Neutrophil (primary cell): ENCODE results near the gene SATB1.

ENCODE experiments used
- H3K27ac ChIP-seq: fragments of 200-600 bp; sonication (generic); 2 replicates; pipeline ENCODE4 v1.5.1; 2016; ENCODE audit warnings: mild to moderate bottlenecking, moderate library complexity
- H3K27me3 ChIP-seq: fragments of 200-600 bp; sonication (generic); 2 replicates; pipeline ENCODE4 v1.6.0; 2016; ENCODE audit warnings: mild to moderate bottlenecking
- H3K36me3 ChIP-seq: fragments of 200-600 bp; sonication (generic); 2 replicates; pipeline ENCODE4 v1.5.1; 2017
- H3K4me1 ChIP-seq, 2 experiments: fragments of 200-600 bp in 1 of 2; sonication (generic) in 1 of 2; 1 replicate in 1 of 2; 2 replicates in 1 of 2; pipeline versions ENCODE4 v1.5.1 to v1.6.1; 2013 to 2016; ENCODE audit warnings: low read depth in 1 of 2, low read length in 1 of 2, mild to moderate bottlenecking in 1 of 2, moderate library complexity in 1 of 2; ENCODE audit not compliant: control insufficient read depth in 1 of 2, insufficient read depth in 1 of 2
- H3K4me3 ChIP-seq, 2 experiments: fragments of 200-600 bp in 1 of 2; sonication (generic) in 1 of 2; 1 replicate in 1 of 2; 2 replicates in 1 of 2; pipeline ENCODE4 v1.5.1; 2013 to 2016; ENCODE audit warnings: low read depth in 1 of 2, low read length in 1 of 2, mild to moderate bottlenecking in 1 of 2, moderate library complexity in 1 of 2
- H3K9me3 ChIP-seq: fragments of 200-600 bp; sonication (generic); 2 replicates; pipeline ENCODE4 v1.5.1; 2016
- CTCF ChIP-seq: fragments of 200-600 bp; sonication (generic); IDR thresholded peaks from 2 replicates; pipeline ENCODE4 v1.5.1; 2016; ENCODE audit warnings: antibody characterized with exemption

SATB1 gene

DNA sequence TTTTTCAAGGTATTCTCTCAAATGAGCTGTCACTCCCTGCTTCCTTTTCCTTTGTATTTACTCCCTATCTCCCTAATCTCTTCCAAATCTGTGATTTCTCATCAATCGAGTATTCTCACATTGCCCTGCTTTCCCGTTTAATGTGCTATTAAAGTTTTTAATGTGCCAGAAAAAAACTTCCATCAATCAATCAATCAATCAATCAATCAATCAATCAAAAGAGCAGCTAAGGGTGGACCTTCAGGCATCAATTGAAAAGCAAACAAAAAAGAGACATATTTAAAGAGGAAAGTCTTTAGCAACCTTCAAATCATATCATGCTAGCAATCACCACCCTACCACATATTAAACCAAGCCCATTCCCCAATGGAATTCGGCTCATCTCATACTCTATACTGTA is 58.9 kb downstream of the SATB1 start:
- Histone ChIP-seq H3K9me3 (no peaks in the 10 kb centered on the region), H3K27ac (no peak overlapping the region), H3K4me1 (peaks cover 0 to 6% of the 10 kb centered on the region in 2 experiments), H3K4me3 (no peak overlapping the region), H3K36me3 (peaks cover 49% of the 10 kb centered on the region), H3K27me3 (no peaks in the 10 kb centered on the region)
- no peak for TF ChIP-seq CTCF

DNA sequence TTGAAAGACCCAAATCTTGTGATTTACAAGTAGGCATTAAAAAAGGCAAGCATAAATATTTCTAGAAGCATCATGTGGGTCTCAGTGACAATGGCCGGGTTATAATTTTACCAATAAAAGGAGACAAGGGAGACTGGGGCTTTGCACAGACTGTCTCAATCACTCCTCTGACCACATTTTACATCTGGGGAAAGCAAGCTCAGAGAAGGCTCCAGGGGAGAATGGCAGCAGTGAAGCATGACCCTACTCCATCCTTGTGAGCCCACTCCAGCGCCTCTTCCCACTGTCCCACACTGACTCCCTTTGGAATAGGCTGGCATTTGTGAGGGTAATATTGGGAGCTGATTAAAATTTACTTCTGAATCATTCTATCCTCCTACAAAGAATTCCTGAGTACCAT is 61.8 kb downstream of the SATB1 start:
- H3K27ac ChIP-seq = no peak overlapping the region
- no peaks in the 10 kb centered on the region for H3K4me1 ChIP-seq

DNA sequence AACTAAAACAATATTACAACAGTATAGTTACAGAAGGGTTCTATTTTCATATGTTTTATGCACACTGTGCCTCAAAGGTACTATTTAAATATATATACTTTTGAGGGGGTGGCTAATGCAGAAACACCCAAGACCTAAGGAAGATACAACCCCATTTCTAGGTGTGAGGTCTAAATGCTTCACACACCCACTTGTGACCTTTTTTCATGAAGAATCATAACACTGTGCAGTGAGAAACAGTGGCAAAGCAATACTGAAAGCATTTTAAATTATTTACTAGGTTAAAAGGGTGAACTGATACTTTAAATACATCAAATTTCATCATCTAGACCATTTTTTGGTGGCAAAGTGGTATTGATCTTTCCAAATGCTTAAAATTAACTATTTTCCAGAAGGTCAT is 67.4 kb downstream of the SATB1 start:
- H3K4me3 ChIP-seq = no peak overlapping the region
- TF ChIP-seq CTCF = no peak
- H3K27ac ChIP-seq = no peak overlapping the region
- H3K27me3 ChIP-seq = no peaks in the 10 kb centered on the region
- no peaks in the 10 kb centered on the region for H3K9me3 ChIP-seq
- H3K36me3 ChIP-seq = peaks cover 19% of the 10 kb centered on the region
- no peaks in the 10 kb centered on the region for H3K4me1 ChIP-seq

More for the DNA sequence above, 61.8 kb downstream of the SATB1 start:
- no peak overlapping the region for H3K4me3 ChIP-seq
- H3K9me3 ChIP-seq = no peaks in the 10 kb centered on the region
- peaks cover 49% of the 10 kb centered on the region for H3K36me3 ChIP-seq
- H3K27me3 ChIP-seq = no peaks in the 10 kb centered on the region
- no peak for TF ChIP-seq CTCF

- no peaks in the 10 kb centered on the region for H3K27me3 ChIP-seq
- no peak for TF ChIP-seq CTCF
- no peaks in the 10 kb centered on the region for H3K9me3 ChIP-seq
- H3K4me1 ChIP-seq = no peaks in the 10 kb centered on the region
- no peak overlapping the region for H3K4me3 ChIP-seq
- peaks cover 24% of the 10 kb centered on the region for H3K36me3 ChIP-seq
- no peak overlapping the region for H3K27ac ChIP-seq
Observed at GRCh38 chr3:18355832-18356231, 69.3 kb downstream of the SATB1 start.

DNA sequence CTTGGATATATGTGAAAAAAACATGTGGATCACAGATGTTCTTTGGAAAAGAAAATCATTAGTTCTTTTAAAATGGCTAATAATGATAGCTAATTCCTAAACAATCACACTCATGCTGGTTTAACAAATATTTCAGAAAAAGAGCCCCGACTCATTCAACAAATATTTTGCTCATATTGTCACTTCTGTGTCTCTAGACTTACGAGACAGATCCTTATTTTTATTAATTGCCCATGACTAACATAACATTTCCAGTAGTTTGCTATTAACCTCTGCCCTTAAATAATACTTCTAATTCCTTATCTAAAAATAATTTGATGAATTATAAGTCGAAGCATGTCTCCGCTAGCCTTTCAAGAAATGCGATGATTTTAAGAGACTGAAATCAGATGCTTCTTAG is 70.4 kb downstream of the SATB1 start:
- no peak for TF ChIP-seq CTCF
- Histone ChIP-seq H3K27ac (no peak overlapping the region), H3K36me3 (peaks cover 22% of the 10 kb centered on the region), H3K9me3 (no peaks in the 10 kb centered on the region), H3K4me1 (no peaks in the 10 kb centered on the region), H3K4me3 (no peak overlapping the region), H3K27me3 (no peaks in the 10 kb centered on the region)
